Hepatocyte (in vitro differentiated cells): ENCODE results near the gene TMEM259. TPM values are rescaled to one million over a fixed set of nuclear protein-coding genes. Genes with fewer than 3 reads are reported as not detected.

Source experiments
- DNase-seq: peaks from one replicate; pipeline ENCODE4 v3.0.0-alpha.2; 2016; ENCODE audit warnings: low spot score
- H2AFZ ChIP-seq: fragments of 200-600 bp; sonication (generic); 2 replicates; pipeline ENCODE4 v1.6.0; 2016; ENCODE audit warnings: antibody characterized with exemption, mild to moderate bottlenecking
- H3K27ac ChIP-seq: fragments of 200-600 bp; sonication (generic); 2 replicates; pipeline ENCODE4 v1.5.1; 2016; ENCODE audit warnings: mild to moderate bottlenecking
- H3K27me3 ChIP-seq: fragments of 200-600 bp; sonication (generic); 2 replicates; pipeline ENCODE4 v1.6.1; 2016
- H3K36me3 ChIP-seq: fragments of 200-600 bp; sonication (generic); replicated peaks from 2 replicates; pipeline ENCODE4 v1.5.1; 2016; ENCODE audit warnings: low read depth; ENCODE audit not compliant: insufficient read depth
- H3K4me1 ChIP-seq: fragments of 200-600 bp; sonication (generic); 2 replicates; pipeline ENCODE4 v1.5.1; 2016; ENCODE audit warnings: mild to moderate bottlenecking, moderate library complexity; ENCODE audit not compliant: insufficient read depth
- H3K4me2 ChIP-seq: fragments of 200-600 bp; sonication (generic); 2 replicates; pipeline ENCODE4 v1.6.0; 2016
- H3K4me3 ChIP-seq: fragments of 200-600 bp; sonication (generic); 2 replicates; pipeline ENCODE4 v1.5.1; 2016; ENCODE audit warnings: mild to moderate bottlenecking
- H3K79me2 ChIP-seq: fragments of 200-600 bp; sonication (generic); 2 replicates; pipeline ENCODE4 v1.6.0; 2017; ENCODE audit warnings: mild to moderate bottlenecking
- H3K9me2 ChIP-seq: fragments of 200-600 bp; sonication (generic); replicated peaks from 2 replicates; pipeline ENCODE4 v1.6.0; 2017; ENCODE audit warnings: mild to moderate bottlenecking; ENCODE audit not compliant: insufficient read depth
- H3K9me3 ChIP-seq: fragments of 200-600 bp; sonication (generic); 2 replicates; pipeline ENCODE4 v1.5.1; 2016; ENCODE audit warnings: low read depth, mild to moderate bottlenecking
- H4K20me1 ChIP-seq: fragments of 200-600 bp; sonication (generic); 2 replicates; pipeline ENCODE4 v1.6.0; 2016; ENCODE audit warnings: mild to moderate bottlenecking; ENCODE audit not compliant: insufficient read depth, poor library complexity, severe bottlenecking
- EZH2 ChIP-seq: fragments of 200-600 bp; sonication (generic); IDR thresholded peaks from 2 replicates; pipeline ENCODE4 v1.6.1; 2016; ENCODE audit warnings: antibody characterized with exemption, mild to moderate bottlenecking, borderline replicate concordance
- EZH2phosphoT487 ChIP-seq: fragments of 200-600 bp; sonication (generic); IDR thresholded peaks from one replicate; pipeline ENCODE4 v1.6.1; 2018; ENCODE audit warnings: antibody characterized with exemption, mild to moderate bottlenecking, low read depth, moderate library complexity; ENCODE audit not compliant: unreplicated experiment, severe bottlenecking
- WGBS: methylation state at CpG from one replicate; pipeline ENCODE4 v1.1.6; 2016; ENCODE audit warnings: low lambda C conversion rate; ENCODE audit errors: missing lambda C conversion rate; 5-methylcytosine and 5-hydroxymethylcytosine counted together
- polyA plus RNA-seq: library from polyadenylated mRNA; unstranded; fragments of >200 nt; fragmentation: Nextera tagmentation; extraction: Ambion mirVana; gene quantifications from 2 replicates; pipeline ENCODE4 v1.2.1, GENCODE V29; 2016
- total RNA-seq: library from RNA; depleted of rRNA; stranded (reverse); fragments of >200 nt; gene quantifications from 2 replicates; pipeline ENCODE4 v1.2.3, GENCODE V29; 2014
- TF ChIP-seq, protein P1 (sequence below): fragments of 200-600 bp; sonication (generic); IDR thresholded peaks from 2 replicates; pipeline ENCODE4 v1.5.1; 2016; ENCODE audit warnings: antibody characterized with exemption, mild to moderate bottlenecking; ENCODE audit not compliant: poor library complexity

TMEM259 gene
- total and polyA plus RNA-seq, 2 experiments from 2014 or later, result 169 to 311 TPM

DNA sequence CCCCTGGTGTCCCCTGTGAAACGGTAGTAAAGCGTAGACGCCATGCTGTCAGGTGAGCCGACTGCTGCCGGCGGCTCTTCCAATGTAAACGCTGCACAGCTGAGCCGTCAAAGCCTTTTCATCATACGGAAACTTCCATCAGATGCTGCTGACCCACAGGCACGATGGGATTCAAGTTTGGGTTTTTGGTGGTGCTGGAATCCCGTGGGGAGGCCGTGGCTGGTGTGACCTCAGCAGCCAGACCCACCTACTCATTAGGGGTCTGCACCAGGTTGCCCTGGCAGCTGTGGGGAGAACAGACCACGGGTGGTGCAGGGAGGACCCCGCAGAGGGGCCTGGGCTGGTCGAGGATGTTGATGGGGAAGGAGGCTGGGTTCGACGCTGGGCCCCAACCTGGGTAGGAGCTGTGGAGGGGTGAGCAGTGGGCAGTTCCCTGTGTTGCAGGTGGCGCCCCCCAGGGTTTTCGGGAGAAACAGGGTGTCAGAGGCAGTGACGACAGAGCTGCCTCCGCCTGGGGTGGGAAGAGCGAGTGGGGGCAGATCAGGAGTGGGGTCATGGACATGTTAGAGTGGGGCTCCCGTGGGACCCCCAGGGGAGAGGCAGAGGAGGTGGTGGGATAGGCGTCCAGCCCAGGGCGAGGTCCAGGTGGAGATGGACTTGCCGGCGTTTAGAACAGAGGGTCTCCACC is 14.1 kb downstream of the TMEM259 start:
- 84% methylated on average over 24 of the region's 27 CpGs for WGBS

DNA sequence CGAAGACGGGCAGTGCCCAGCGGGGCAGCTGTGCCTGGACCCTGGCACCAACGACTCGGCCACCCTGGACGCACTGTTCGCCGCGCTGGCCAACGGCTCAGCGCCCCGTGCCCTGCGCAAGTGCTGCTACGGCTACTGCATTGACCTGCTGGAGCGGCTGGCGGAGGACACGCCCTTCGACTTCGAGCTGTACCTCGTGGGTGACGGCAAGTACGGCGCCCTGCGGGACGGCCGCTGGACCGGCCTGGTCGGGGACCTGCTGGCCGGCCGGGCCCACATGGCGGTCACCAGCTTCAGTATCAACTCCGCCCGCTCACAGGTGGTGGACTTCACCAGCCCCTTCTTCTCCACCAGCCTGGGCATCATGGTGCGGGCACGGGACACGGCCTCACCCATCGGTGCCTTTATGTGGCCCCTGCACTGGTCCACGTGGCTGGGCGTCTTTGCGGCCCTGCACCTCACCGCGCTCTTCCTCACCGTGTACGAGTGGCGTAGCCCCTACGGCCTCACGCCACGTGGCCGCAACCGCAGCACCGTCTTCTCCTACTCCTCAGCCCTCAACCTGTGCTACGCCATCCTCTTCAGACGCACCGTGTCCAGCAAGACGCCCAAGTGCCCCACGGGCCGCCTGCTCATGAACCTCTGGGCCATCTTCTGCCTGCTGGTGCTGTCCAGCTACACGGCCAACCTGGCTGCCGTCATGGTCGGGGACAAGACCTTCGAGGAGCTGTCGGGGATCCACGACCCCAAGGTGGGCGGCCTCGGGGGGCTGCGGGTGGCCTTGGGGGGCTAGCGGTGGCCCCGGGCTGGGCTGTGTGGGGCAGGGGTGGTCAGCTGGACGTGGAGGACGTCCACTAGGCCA is 15.9 kb downstream of the TMEM259 start:
- peaks cover 9% of the 10 kb centered on the region for H3K27me3 ChIP-seq
- DNase-seq, result no peak
- no peak overlapping the region for H3K4me2 ChIP-seq
- no peaks in the 10 kb centered on the region for H3K79me2 ChIP-seq
- H3K9me3 ChIP-seq, result no peaks in the 10 kb centered on the region
- H3K36me3 ChIP-seq, result no peaks in the 10 kb centered on the region
- no peaks in the 10 kb centered on the region for H4K20me1 ChIP-seq
- H3K4me1 ChIP-seq, result peaks cover 7% of the 10 kb centered on the region
- no peaks in the 10 kb centered on the region for H3K9me2 ChIP-seq
- H2AFZ ChIP-seq, result no peak overlapping the region
- TF ChIP-seq EZH2phosphoT487, result no peak
- no peak for TF ChIP-seq EZH2
- TF ChIP-seq, protein P1, sequence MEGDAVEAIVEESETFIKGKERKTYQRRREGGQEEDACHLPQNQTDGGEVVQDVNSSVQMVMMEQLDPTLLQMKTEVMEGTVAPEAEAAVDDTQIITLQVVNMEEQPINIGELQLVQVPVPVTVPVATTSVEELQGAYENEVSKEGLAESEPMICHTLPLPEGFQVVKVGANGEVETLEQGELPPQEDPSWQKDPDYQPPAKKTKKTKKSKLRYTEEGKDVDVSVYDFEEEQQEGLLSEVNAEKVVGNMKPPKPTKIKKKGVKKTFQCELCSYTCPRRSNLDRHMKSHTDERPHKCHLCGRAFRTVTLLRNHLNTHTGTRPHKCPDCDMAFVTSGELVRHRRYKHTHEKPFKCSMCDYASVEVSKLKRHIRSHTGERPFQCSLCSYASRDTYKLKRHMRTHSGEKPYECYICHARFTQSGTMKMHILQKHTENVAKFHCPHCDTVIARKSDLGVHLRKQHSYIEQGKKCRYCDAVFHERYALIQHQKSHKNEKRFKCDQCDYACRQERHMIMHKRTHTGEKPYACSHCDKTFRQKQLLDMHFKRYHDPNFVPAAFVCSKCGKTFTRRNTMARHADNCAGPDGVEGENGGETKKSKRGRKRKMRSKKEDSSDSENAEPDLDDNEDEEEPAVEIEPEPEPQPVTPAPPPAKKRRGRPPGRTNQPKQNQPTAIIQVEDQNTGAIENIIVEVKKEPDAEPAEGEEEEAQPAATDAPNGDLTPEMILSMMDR, result no peak
- 96% methylated on average over 63 of the region's 70 CpGs for WGBS
- no peak overlapping the region for H3K4me3 ChIP-seq
- H3K27ac ChIP-seq, result no peak overlapping the region

More for the DNA sequence above, 14.1 kb downstream of the TMEM259 start:
- no peak overlapping the region for H3K4me3 ChIP-seq
- no peak overlapping the region for H2AFZ ChIP-seq
- no peak for TF ChIP-seq EZH2
- TF ChIP-seq EZH2phosphoT487, result no peak
- TF ChIP-seq, protein P1, result no peak
- H3K36me3 ChIP-seq, result no peaks in the 10 kb centered on the region
- no peak for DNase-seq
- no peak overlapping the region for H3K27ac ChIP-seq
- H3K4me2 ChIP-seq, result no peak overlapping the region
- no peaks in the 10 kb centered on the region for H3K9me3 ChIP-seq
- H3K27me3 ChIP-seq, result peaks cover 3% of the 10 kb centered on the region
- H3K79me2 ChIP-seq, result no peaks in the 10 kb centered on the region
- peaks cover under 1% of the 10 kb centered on the region for H3K4me1 ChIP-seq
- no peaks in the 10 kb centered on the region for H3K9me2 ChIP-seq
- H4K20me1 ChIP-seq, result no peaks in the 10 kb centered on the region

DNA sequence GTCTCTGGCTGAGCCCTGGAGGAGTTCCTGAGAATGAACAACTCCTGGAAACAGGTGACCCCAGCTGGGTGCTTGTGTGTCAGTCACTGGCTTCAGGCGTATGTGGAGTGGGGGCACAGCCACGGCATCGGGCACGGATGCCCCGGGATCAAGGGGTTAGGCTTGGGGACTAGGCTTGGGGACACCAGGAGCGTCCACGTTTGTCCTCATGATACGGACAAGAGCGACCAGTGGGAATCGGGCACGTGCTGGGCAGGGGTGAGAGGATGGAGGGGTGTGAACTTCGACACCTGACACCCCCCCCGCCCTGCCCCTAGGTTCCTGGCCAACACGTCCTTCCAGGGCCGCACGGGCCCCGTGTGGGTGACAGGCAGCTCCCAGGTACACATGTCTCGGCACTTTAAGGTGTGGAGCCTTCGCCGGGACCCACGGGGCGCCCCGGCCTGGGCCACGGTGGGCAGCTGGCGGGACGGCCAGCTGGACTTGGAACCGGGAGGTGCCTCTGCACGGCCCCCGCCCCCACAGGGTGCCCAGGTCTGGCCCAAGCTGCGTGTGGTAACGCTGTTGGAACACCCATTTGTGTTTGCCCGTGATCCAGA is 16.6 kb downstream of the TMEM259 start:
- TF ChIP-seq EZH2 (no peak), EZH2phosphoT487 (no peak)
- TF ChIP-seq, protein P1, result no peak
- Histone ChIP-seq H4K20me1 (no peaks in the 10 kb centered on the region), H3K9me3 (no peaks in the 10 kb centered on the region), H3K36me3 (no peaks in the 10 kb centered on the region), H3K79me2 (no peaks in the 10 kb centered on the region), H3K9me2 (no peaks in the 10 kb centered on the region), H2AFZ (no peak overlapping the region), H3K27ac (no peak overlapping the region), H3K4me1 (peaks cover 7% of the 10 kb centered on the region), H3K4me3 (no peak overlapping the region), H3K27me3 (peaks cover 16% of the 10 kb centered on the region), H3K4me2 (no peak overlapping the region)
- DNase-seq, result no peak
- 90% methylated on average over 32 of the region's 32 CpGs for WGBS
